Endodermal cell (in vitro differentiated cells): ENCODE data around the gene ABI3BP. TPM values are rescaled to one million over a fixed set of nuclear protein-coding genes. Genes with fewer than 3 reads are reported as not detected.

Experiments used
- DNase-seq: peaks from one replicate; pipeline ENCODE4 v3.0.0-alpha.2; 2017
- H3K27ac ChIP-seq: 2 replicates; pipeline ENCODE4 v1.5.1; 2013; ENCODE audit warnings: mild to moderate bottlenecking, low read depth, low read length, moderate library complexity
- H3K27me3 ChIP-seq: 2 replicates; pipeline ENCODE4 v1.6.1; 2013; ENCODE audit warnings: mild to moderate bottlenecking, low read length, moderate library complexity; ENCODE audit not compliant: insufficient read depth, control insufficient read depth, poor library complexity, severe bottlenecking
- H3K36me3 ChIP-seq: 2 replicates; pipeline ENCODE4 v1.7.0; 2013; ENCODE audit warnings: mild to moderate bottlenecking, low read length, moderate library complexity; ENCODE audit not compliant: control insufficient read depth, insufficient read depth
- H3K4me1 ChIP-seq: one replicate; pipeline ENCODE4 v1.7.0; 2013; ENCODE audit warnings: low read length; ENCODE audit not compliant: control insufficient read depth, insufficient read depth
- H3K4me3 ChIP-seq: 2 replicates; pipeline ENCODE4 v1.5.1; 2013; ENCODE audit warnings: mild to moderate bottlenecking, low read length, moderate library complexity
- H3K9ac ChIP-seq: 2 replicates; pipeline ENCODE4 v1.6.1; 2013; ENCODE audit warnings: mild to moderate bottlenecking, low read length, moderate library complexity; ENCODE audit not compliant: poor library complexity, severe bottlenecking; ENCODE audit errors: extremely low read depth
- H3K9me3 ChIP-seq: 2 replicates; pipeline ENCODE4 v1.6.1; 2013; ENCODE audit warnings: mild to moderate bottlenecking, low read length, moderate library complexity; ENCODE audit not compliant: control insufficient read depth
- H3K27ac Mint-ChIP-seq: 2 replicates; pipeline ENCODE4 v1.8.0; 2020; ENCODE audit warnings: mixed read lengths
- H3K27me3 Mint-ChIP-seq: 2 replicates; pipeline ENCODE4 v1.8.0; 2021; ENCODE audit warnings: mild to moderate bottlenecking, mixed read lengths; ENCODE audit not compliant: insufficient read depth
- H3K36me3 Mint-ChIP-seq: 2 replicates; pipeline ENCODE4 v1.8.0; 2020; ENCODE audit warnings: low read depth, mixed read lengths
- H3K4me1 Mint-ChIP-seq: 2 replicates; pipeline ENCODE4 v1.8.0; 2020; ENCODE audit warnings: mixed read lengths
- H3K4me3 Mint-ChIP-seq: 2 replicates; pipeline ENCODE4 v1.8.0; 2020; ENCODE audit warnings: mild to moderate bottlenecking, moderate library complexity, mixed read lengths
- H3K9me3 Mint-ChIP-seq: 2 replicates; pipeline ENCODE4 v1.8.0; 2020; ENCODE audit warnings: mild to moderate bottlenecking, mixed read lengths
- WGBS, 2 experiments: methylation state at CpG; one replicate each; pipeline versions ENCODE4 v1.1.5 to v1.1.7; 2013; ENCODE audit warnings: missing lambda C conversion rate in 2 of 2, mixed read lengths in 1 of 2; ENCODE audit not compliant: insufficient coverage in 1 of 2, insufficient read length in 1 of 2; 5-methylcytosine and 5-hydroxymethylcytosine counted together
- total RNA-seq, 2 donors: library from RNA; stranded (reverse); fragmentation: NEBNext Ultra II Directional in 1 of 2; extraction: Animal tissue kit (Norgen Biotek cat#: 25700) in 1 of 2; gene quantifications; 2 replicates in 1 of 2; 3 replicates in 1 of 2; pipeline ENCODE4 v1.2.1, GENCODE V29; 2021
- TF ChIP-seq, protein P1 (sequence below): fragments of 200-600 bp; sonication (generic); conservative IDR thresholded peaks from 2 replicates; pipeline ENCODE4 v1.5.0; 2021; ENCODE audit warnings: antibody characterized with exemption, mild to moderate bottlenecking

The ABI3BP gene
- total RNA-seq, 2 donors from 2014 or later, result 0.42 TPM; not detected in 1

DNA sequence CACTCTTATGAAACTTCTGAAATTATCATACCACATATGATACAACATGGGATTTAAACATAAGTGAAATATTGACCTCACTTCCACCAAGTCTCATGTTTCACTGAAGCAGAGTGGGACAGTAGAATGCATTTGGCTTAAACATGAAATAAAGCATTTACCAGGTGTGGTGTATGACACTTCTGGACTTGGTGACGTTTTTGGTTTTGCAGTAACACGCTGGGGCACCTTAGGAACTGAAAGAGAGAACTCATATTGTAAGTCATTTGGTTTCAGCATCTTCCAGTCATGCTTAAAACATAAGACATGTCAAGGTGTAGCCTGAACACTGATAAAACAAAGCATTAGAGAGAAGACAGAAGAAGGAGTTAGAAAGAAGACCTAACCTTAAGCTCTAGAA is 188.6 kb downstream of the ABI3BP start:
- H3K9me3 Mint-ChIP-seq, result no peaks in the 10 kb centered on the region
- no peaks in the 10 kb centered on the region for H3K4me1 Mint-ChIP-seq
- no peaks in the 10 kb centered on the region for H3K36me3 ChIP-seq
- no peak overlapping the region for H3K27ac Mint-ChIP-seq
- no peak overlapping the region for H3K9ac ChIP-seq
- TF ChIP-seq, protein P1, sequence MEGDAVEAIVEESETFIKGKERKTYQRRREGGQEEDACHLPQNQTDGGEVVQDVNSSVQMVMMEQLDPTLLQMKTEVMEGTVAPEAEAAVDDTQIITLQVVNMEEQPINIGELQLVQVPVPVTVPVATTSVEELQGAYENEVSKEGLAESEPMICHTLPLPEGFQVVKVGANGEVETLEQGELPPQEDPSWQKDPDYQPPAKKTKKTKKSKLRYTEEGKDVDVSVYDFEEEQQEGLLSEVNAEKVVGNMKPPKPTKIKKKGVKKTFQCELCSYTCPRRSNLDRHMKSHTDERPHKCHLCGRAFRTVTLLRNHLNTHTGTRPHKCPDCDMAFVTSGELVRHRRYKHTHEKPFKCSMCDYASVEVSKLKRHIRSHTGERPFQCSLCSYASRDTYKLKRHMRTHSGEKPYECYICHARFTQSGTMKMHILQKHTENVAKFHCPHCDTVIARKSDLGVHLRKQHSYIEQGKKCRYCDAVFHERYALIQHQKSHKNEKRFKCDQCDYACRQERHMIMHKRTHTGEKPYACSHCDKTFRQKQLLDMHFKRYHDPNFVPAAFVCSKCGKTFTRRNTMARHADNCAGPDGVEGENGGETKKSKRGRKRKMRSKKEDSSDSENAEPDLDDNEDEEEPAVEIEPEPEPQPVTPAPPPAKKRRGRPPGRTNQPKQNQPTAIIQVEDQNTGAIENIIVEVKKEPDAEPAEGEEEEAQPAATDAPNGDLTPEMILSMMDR, result no peak
- no peak for DNase-seq
- no peaks in the 10 kb centered on the region for H3K4me1 ChIP-seq
- H3K36me3 Mint-ChIP-seq, result no peaks in the 10 kb centered on the region
- H3K4me3 Mint-ChIP-seq, result no peak overlapping the region
- WGBS, 2 experiments, result 85% methylated on average over 2 of the region's 2 CpGs; no CpG with 5 or more reads in 1 of the 2 experiments
- no peaks in the 10 kb centered on the region for H3K27me3 ChIP-seq
- no peak overlapping the region for H3K27ac ChIP-seq
- H3K27me3 Mint-ChIP-seq, result peaks cover under 1% of the 10 kb centered on the region
- H3K9me3 ChIP-seq, result no peaks in the 10 kb centered on the region
- no peak overlapping the region for H3K4me3 ChIP-seq

DNA sequence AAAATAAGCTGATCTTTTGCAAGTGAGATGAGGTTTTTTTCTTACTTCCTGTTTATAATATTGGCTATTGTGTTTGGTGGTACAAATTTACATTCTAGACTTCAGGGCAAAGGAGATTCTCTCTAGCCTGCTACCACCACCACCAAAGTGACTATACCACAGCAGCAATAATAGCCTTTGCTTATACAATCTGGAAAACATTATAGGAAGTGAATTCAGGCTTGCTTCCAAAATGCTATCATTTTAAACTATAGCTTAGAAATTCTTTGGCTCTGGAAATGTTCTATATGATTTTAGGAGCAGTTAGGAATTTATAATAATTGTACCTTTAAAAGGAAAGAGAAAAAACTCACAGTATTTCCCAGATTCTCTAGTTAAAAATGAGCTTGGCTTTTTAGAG is 189.5 kb downstream of the ABI3BP start:
- H3K27ac Mint-ChIP-seq, result no peak overlapping the region

DNA sequence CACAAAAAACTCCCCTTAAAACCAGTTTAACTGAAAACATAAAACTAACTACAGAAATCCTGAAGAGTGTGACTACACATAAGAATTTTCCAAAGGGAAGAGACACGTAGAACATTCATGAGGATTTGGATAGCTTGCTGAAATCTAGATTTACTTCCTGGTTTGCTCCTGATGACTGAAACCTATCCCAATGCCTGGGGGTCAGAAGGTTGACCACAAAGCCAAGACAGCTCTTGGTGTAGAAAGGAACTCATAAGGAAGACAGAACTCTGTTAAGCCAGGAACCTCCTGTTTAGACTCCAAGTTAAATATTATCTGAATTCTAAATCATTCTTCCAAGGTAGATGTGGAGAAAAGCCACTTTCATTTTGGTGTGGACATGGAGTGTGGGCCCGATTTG is 191.1 kb downstream of the ABI3BP start:
- Histone ChIP-seq H3K4me3 (no peak overlapping the region), H3K9me3 (no peaks in the 10 kb centered on the region), H3K36me3 (no peaks in the 10 kb centered on the region), H3K9ac (no peak overlapping the region), H3K27ac (no peak overlapping the region), H3K4me1 (no peaks in the 10 kb centered on the region), H3K27me3 (no peaks in the 10 kb centered on the region)
- Mint-ChIP-seq H3K4me1 (no peaks in the 10 kb centered on the region), H3K4me3 (no peak overlapping the region), H3K27ac (no peak overlapping the region), H3K9me3 (no peaks in the 10 kb centered on the region), H3K27me3 (peaks cover 3% of the 10 kb centered on the region), H3K36me3 (no peaks in the 10 kb centered on the region)
- 86 to 96% methylated on average over 1 to 2 of the region's 2 CpGs for WGBS, 2 experiments
- DNase-seq, result no peak
- TF ChIP-seq, protein P1, result no peak

More for the DNA sequence above, 189.5 kb downstream of the ABI3BP start:
- no peaks in the 10 kb centered on the region for H3K4me1 Mint-ChIP-seq
- Histone ChIP-seq H3K9ac (no peak overlapping the region), H3K27ac (no peak overlapping the region), H3K36me3 (no peaks in the 10 kb centered on the region), H3K9me3 (no peaks in the 10 kb centered on the region), H3K4me1 (no peaks in the 10 kb centered on the region), H3K4me3 (no peak overlapping the region), H3K27me3 (no peaks in the 10 kb centered on the region)
- H3K27me3 Mint-ChIP-seq, result peaks cover 3% of the 10 kb centered on the region
- H3K36me3 Mint-ChIP-seq, result no peaks in the 10 kb centered on the region
- no peaks in the 10 kb centered on the region for H3K9me3 Mint-ChIP-seq
- TF ChIP-seq, protein P1, result no peak
- DNase-seq, result no peak
- H3K4me3 Mint-ChIP-seq, result no peak overlapping the region
